PFSK-1 (cell line): ENCODE data around the gene MKS1.

ENCODE experiments used
- FOXP2 ChIP-seq: optimal IDR thresholded peaks from 2 replicates; pipeline ENCODE3; 2011; ENCODE audit warnings: borderline replicate concordance, control low read depth, inconsistent platforms; ENCODE audit not compliant: insufficient read depth; ENCODE audit errors: extremely low read length, extremely low read depth
- POLR2AphosphoS5 ChIP-seq: IDR thresholded peaks from 2 replicates; pipeline ENCODE4 v1.6.1; 2012; ENCODE audit warnings: low read depth, mild to moderate bottlenecking, control low read depth, low read length, moderate library complexity
- REST ChIP-seq, 2 experiments: IDR thresholded peaks; 2 replicates each; pipeline versions ENCODE4 v1.6.1 to v1.8.0; 2011 to 2012; ENCODE audit warnings: low read depth in 2 of 2, low read length in 2 of 2, control low read depth in 1 of 2, inconsistent platforms in 1 of 2, mild to moderate bottlenecking in 1 of 2, moderate library complexity in 1 of 2; ENCODE audit not compliant: insufficient read depth in 1 of 2
- SIN3A ChIP-seq: IDR thresholded peaks from 2 replicates; pipeline ENCODE4 v1.6.1; 2012; ENCODE audit warnings: mild to moderate bottlenecking, low read length, moderate library complexity, borderline replicate concordance; ENCODE audit not compliant: insufficient read depth
- TAF1 ChIP-seq: IDR thresholded peaks from 2 replicates; pipeline ENCODE4 v1.6.1; 2012; ENCODE audit warnings: low read length, control low read depth, borderline replicate concordance; ENCODE audit not compliant: insufficient read depth

The MKS1 gene

GRCh38 chr17:58174871-58175270, 44.2 kb downstream of the MKS1 start:
- no peak for TF ChIP-seq SIN3A
- no peak for TF ChIP-seq REST (IDR thresholded peaks at IDR 0.05; ENCODE audit: insufficient read depth in 1 of 2, low read depth in 2 of 2, low read length in 2 of 2)
- no peak for TF ChIP-seq FOXP2
- TF ChIP-seq POLR2AphosphoS5 = no peak
- no peak for TF ChIP-seq TAF1

GRCh38 chr17:58172369-58173071, 46.5 kb downstream of the MKS1 start:
- TF ChIP-seq SIN3A = no peak
- TF ChIP-seq TAF1 = no peak
- peak; percentile 71 to 90 for TF ChIP-seq REST (IDR thresholded peaks at IDR 0.05; ENCODE audit: insufficient read depth in 1 of 2, low read depth in 2 of 2, low read length in 2 of 2)
- TF ChIP-seq POLR2AphosphoS5 = no peak
- no peak for TF ChIP-seq FOXP2

GRCh38 chr17:58170622-58171021, 48.4 kb downstream of the MKS1 start:
- no peak for TF ChIP-seq FOXP2
- TF ChIP-seq POLR2AphosphoS5 = no peak
- TF ChIP-seq REST (IDR thresholded peaks at IDR 0.05; ENCODE audit: insufficient read depth in 1 of 2, low read depth in 2 of 2, low read length in 2 of 2) = no peak
- no peak for TF ChIP-seq SIN3A
- no peak for TF ChIP-seq TAF1

GRCh38 chr17:58166682-58167081, 52.4 kb downstream of the MKS1 start, which contains the start of gene OR4D2:
Gene OR4D2 (plus strand): TSS chr17:58166982. CDS start chr17:58169656, 2,674 bp downstream.
- TF ChIP-seq SIN3A (no peak), REST (IDR thresholded peaks at IDR 0.05; ENCODE audit: insufficient read depth in 1 of 2, low read depth in 2 of 2, low read length in 2 of 2) (no peak), FOXP2 (no peak), POLR2AphosphoS5 (no peak), TAF1 (no peak)

- peak; percentile 65 to 88; a peak in 3 of 4 replicates for TF ChIP-seq REST (IDR thresholded peaks at IDR 0.05; ENCODE audit: insufficient read depth in 1 of 2, low read depth in 2 of 2, low read length in 2 of 2)
- no peak for TF ChIP-seq FOXP2
Observed at GRCh38 chr17:58165981-58166380, 53.1 kb downstream of the MKS1 start.
